DND-41 (cell line): ENCODE data around the gene DHRS7B.

Experiments
- EZH2 ChIP-seq: IDR thresholded peaks from 3 replicates; pipeline ENCODE4 v1.6.1; 2012; ENCODE audit warnings: borderline replicate concordance, low read depth, mild to moderate bottlenecking, moderate library complexity, low read length, inconsistent platforms; ENCODE audit not compliant: severe bottlenecking
- TF ChIP-seq, protein P1 (sequence below): IDR thresholded peaks from 2 replicates; pipeline ENCODE4 v1.5.1; 2012; ENCODE audit warnings: borderline replicate concordance, low read length, moderate library complexity, mild to moderate bottlenecking; ENCODE audit not compliant: poor library complexity, severe bottlenecking; ENCODE audit errors: extremely low read depth

- TF ChIP-seq, protein P1, sequence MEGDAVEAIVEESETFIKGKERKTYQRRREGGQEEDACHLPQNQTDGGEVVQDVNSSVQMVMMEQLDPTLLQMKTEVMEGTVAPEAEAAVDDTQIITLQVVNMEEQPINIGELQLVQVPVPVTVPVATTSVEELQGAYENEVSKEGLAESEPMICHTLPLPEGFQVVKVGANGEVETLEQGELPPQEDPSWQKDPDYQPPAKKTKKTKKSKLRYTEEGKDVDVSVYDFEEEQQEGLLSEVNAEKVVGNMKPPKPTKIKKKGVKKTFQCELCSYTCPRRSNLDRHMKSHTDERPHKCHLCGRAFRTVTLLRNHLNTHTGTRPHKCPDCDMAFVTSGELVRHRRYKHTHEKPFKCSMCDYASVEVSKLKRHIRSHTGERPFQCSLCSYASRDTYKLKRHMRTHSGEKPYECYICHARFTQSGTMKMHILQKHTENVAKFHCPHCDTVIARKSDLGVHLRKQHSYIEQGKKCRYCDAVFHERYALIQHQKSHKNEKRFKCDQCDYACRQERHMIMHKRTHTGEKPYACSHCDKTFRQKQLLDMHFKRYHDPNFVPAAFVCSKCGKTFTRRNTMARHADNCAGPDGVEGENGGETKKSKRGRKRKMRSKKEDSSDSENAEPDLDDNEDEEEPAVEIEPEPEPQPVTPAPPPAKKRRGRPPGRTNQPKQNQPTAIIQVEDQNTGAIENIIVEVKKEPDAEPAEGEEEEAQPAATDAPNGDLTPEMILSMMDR, result no peak
- TF ChIP-seq EZH2, result no peak
Observed at GRCh38 chr17:21168555-21168865, 41.7 kb downstream of the DHRS7B start.
